ENCODE data around the gene KRTAP10-8.

DNA sequence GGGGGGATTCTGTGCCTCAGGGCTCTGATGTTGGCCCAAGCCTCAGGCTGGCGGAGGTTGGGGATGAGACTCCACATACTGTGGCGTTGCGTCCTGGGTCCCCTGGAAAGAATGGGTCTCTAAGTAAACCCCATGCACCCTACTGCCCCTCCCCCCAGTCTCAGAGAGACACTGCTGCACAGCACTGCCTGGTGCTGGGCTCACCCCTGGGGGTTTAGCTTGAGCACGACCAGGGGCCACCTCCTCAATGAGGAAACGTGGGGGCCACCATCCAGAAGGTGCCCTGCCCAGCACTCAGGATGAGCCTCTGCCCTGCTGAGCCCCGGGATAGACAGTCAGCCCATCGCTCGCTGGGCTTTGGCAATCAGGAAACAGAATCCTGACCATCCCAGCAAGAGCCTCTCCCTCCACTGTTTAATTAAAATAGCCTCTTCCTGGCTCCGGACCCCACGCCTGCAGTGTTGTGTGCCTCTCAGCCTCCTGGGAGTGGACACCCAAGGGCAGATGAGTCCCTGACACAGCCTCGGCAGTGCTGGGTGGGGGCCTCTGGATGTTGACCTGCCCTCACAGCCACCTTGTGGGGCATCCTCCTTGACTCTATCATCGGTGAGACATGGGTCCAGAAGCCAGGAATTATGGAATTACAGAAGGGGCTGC, 41.9 kb upstream of the KRTAP10-8 start:
- TF ChIP-seq CTCF (IDR thresholded peaks at IDR 0.05 in 4 of 5, conservative IDR thresholded peaks at IDR 0.05 in 1 of 5) (no peak), POLR2A (IDR thresholded peaks at IDR 0.05) (no peak)

Data from gastrocnemius medialis (tissue), 4 donors.